NB4 (cell line): ENCODE results near the gene GLS.

Experiments
- DNase-seq: peaks from one replicate; pipeline ENCODE4 v3.0.0; 2010; ENCODE audit warnings: low read depth
- H3K4me3 ChIP-seq: one replicate; pipeline ENCODE4 v1.5.1; 2011; ENCODE audit warnings: mild to moderate bottlenecking, low read depth, low read length, moderate library complexity
- MYC ChIP-seq: IDR thresholded peaks from 2 replicates; pipeline ENCODE4 v1.6.1; 2011; ENCODE audit warnings: low read depth, low read length
- POLR2A ChIP-seq: IDR thresholded peaks from 2 replicates; pipeline ENCODE4 v1.6.1; 2011; ENCODE audit warnings: mild to moderate bottlenecking; ENCODE audit not compliant: insufficient read length; ENCODE audit errors: extremely low read depth
- TF ChIP-seq, protein P1 (sequence below): IDR thresholded peaks from one replicate; pipeline ENCODE4 v1.5.1; 2012; ENCODE audit warnings: low read depth, low read length
- TF ChIP-seq, protein P2 (sequence below): IDR thresholded peaks from 2 replicates; pipeline ENCODE4 v1.6.1; 2011; ENCODE audit warnings: low read depth, low read length

Gene GLS

GRCh38 chr2:190999058-190999457 is 118.4 kb downstream of the GLS start:
- DNase-seq: no peak
- TF ChIP-seq MYC (no peak), POLR2A (no peak)
- TF ChIP-seq, protein P1, sequence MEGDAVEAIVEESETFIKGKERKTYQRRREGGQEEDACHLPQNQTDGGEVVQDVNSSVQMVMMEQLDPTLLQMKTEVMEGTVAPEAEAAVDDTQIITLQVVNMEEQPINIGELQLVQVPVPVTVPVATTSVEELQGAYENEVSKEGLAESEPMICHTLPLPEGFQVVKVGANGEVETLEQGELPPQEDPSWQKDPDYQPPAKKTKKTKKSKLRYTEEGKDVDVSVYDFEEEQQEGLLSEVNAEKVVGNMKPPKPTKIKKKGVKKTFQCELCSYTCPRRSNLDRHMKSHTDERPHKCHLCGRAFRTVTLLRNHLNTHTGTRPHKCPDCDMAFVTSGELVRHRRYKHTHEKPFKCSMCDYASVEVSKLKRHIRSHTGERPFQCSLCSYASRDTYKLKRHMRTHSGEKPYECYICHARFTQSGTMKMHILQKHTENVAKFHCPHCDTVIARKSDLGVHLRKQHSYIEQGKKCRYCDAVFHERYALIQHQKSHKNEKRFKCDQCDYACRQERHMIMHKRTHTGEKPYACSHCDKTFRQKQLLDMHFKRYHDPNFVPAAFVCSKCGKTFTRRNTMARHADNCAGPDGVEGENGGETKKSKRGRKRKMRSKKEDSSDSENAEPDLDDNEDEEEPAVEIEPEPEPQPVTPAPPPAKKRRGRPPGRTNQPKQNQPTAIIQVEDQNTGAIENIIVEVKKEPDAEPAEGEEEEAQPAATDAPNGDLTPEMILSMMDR: no peak
- TF ChIP-seq, protein P2, sequence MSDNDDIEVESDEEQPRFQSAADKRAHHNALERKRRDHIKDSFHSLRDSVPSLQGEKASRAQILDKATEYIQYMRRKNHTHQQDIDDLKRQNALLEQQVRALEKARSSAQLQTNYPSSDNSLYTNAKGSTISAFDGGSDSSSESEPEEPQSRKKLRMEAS: no peak
- H3K4me3 ChIP-seq: no peak overlapping the region

DNA sequence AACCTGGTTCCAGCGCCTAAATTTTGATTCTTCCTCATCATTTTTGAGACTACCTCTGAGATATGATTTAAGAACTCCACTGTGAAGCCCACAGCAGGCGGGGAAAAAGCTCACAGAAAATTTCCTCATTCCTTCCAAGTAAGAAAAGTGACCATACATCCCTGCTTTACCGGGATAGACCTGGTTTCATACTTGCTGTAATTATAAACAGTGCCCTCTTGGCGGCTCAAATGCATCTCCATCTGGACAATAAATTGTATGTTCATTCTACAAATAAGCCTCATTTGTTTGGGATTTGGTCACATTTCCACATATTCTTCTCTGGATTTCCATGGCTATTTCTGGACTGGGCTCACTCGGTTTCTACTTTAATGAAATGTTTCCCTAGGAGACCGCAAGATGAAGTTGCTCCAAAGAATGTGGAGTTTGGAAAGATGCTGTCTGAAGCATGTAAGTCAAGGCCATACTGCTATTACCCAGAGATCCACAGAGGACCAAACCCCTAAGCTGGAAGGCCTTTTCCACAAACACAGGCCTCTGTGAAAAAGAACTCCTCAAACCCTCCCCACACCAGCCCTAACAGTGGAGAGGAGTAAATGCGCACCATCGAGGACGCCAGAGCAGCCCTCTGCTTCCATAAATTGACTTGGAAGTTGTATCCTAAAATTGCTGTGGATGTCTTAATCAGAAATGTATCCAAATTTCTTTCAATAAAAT is 119.5 kb downstream of the GLS start:
- TF ChIP-seq, protein P2: no peak

DNA sequence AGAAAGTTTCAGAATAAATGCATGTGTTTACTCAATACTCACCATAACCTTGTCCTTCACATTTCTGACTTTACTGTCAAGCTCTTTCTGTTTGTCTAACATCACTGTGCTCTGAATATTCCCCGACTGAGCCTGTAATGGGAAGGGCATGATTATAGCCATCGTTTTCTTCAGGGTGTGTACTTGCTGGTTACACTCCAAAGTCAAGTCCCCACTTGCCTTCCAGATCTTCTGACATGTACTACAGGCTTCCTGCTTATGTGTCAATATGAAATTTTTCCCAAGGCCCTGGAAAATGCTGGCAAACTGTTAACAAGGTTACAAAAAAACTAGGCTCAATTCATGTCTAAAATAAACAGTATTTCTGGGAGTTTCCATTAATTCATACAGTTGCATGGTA is 120.4 kb downstream of the GLS start:
- no peak for TF ChIP-seq POLR2A
- TF ChIP-seq MYC: no peak
- TF ChIP-seq, protein P2: no peak
- TF ChIP-seq, protein P1: no peak
- no peak for DNase-seq
- no peak overlapping the region for H3K4me3 ChIP-seq

More for the DNA sequence above, 119.5 kb downstream of the GLS start:
- no peak overlapping the region for H3K4me3 ChIP-seq
- DNase-seq: no peak

DNA sequence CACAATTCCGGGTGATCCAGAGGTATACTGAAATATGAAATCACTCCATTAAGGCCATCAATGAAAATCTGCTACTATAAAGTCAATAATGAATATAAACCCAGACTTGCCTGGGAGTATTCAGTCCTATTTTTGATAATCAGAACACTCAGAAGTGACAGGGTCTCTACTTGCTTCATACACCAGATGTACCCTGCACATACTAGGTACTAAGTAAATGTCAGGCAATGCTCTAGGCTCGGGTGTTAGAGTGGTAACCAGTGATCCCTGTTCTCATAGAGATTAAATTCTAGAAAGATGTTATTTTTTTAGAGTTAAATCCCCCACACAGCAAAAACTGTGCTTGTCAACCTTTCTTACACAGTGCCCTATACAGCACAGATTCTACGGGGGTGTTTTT is 121.0 kb downstream of the GLS start:
- DNase-seq: no peak
- TF ChIP-seq, protein P2: no peak
- TF ChIP-seq POLR2A (no peak), MYC (no peak)
- TF ChIP-seq, protein P1: no peak
- H3K4me3 ChIP-seq: no peak overlapping the region

- no peak overlapping the region for H3K4me3 ChIP-seq
Measured at GRCh38 chr2:191003405-191004309, 123.0 kb downstream of the GLS start.

More at GRCh38 chr2:191003405-191004309, 123.0 kb downstream of the GLS start:
- DNase-seq: no peak
- TF ChIP-seq, protein P2: no peak
- TF ChIP-seq, protein P1: no peak
- TF ChIP-seq MYC (no peak), POLR2A (no peak)
